GM21423 (cell line): ENCODE results near the gene FNDC8.
"Not testable (repeated sequence)": the region's sequence is repeated elsewhere in the genome, so short reads cannot be mapped to it uniquely, and the experiment has no call there.

Experiments used
- ATAC-seq: cut with Tn5 transposase; IDR thresholded peaks from one replicate; pipeline ENCODE4 v1.9.1; 2021; ENCODE audit warnings: mild to moderate bottlenecking, moderate library complexity; ENCODE audit not compliant: unreplicated experiment

Gene FNDC8

GRCh38 chr17:35141681-35142466 lies 20.5 kb downstream of the FNDC8 start, which contains the start of gene NLE1:
NLE1 (minus strand) TSS chr17:35142303; CDS start chr17:35142275, 28 bp downstream.
- ATAC-seq, result peak; percentile 90

GRCh38 chr17:35142467-35142796 lies 21.0 kb downstream of the FNDC8 start:
- no peak for ATAC-seq

GRCh38 chr17:35144840-35145239 lies 23.4 kb downstream of the FNDC8 start:
- no peak for ATAC-seq

GRCh38 chr17:35146214-35146833 lies 24.9 kb downstream of the FNDC8 start:
- no peak for ATAC-seq

GRCh38 chr17:35147375-35147905 lies 26.0 kb downstream of the FNDC8 start, which contains the start of gene UNC45B:
UNC45B (plus strand) TSS chr17:35147817; CDS start chr17:35148264, 447 bp downstream.
- no peak for ATAC-seq

- no peak for ATAC-seq
These were observed 26.7 kb downstream of the FNDC8 start for GRCh38 chr17:35148144-35148543.

- no peak for ATAC-seq
These were observed 28.5 kb downstream of the FNDC8 start for GRCh38 chr17:35149941-35150340.

- not testable (repeated sequence) for ATAC-seq
These were observed 29.7 kb downstream of the FNDC8 start for GRCh38 chr17:35151080-35151479.

- ATAC-seq, result no peak
These were observed 31.2 kb downstream of the FNDC8 start for GRCh38 chr17:35152421-35153140.

- no peak for ATAC-seq
These were observed 33.1 kb downstream of the FNDC8 start for GRCh38 chr17:35154196-35155165.

GRCh38 chr17:35155246-35155645 lies 33.8 kb downstream of the FNDC8 start:
- ATAC-seq, result no peak

- no peak for ATAC-seq
These were observed 38.5 kb downstream of the FNDC8 start for GRCh38 chr17:35159940-35160339.

GRCh38 chr17:35160354-35161201 lies 39.2 kb downstream of the FNDC8 start:
- no peak for ATAC-seq

- ATAC-seq, result no peak
These were observed 39.9 kb downstream of the FNDC8 start for GRCh38 chr17:35161281-35161761.

GRCh38 chr17:35162755-35163154 lies 41.3 kb downstream of the FNDC8 start:
- ATAC-seq, result no peak

GRCh38 chr17:35163886-35164285 lies 42.5 kb downstream of the FNDC8 start:
- ATAC-seq, result no peak

GRCh38 chr17:35164716-35165115 lies 43.3 kb downstream of the FNDC8 start:
- ATAC-seq, result no peak

GRCh38 chr17:35166526-35166925 lies 45.1 kb downstream of the FNDC8 start:
- ATAC-seq, result no peak

- no peak for ATAC-seq
These were observed 45.6 kb downstream of the FNDC8 start for GRCh38 chr17:35167046-35167445.
